Rectal smooth muscle tissue (tissue), 1 donor: ENCODE data around the gene SLC43A2.

ENCODE experiments used
- H3K27ac ChIP-seq: one replicate; pipeline ENCODE4 v1.7.0; 2013; ENCODE audit warnings: low read depth, low read length, inconsistent platforms
- H3K27me3 ChIP-seq: one replicate; pipeline ENCODE4 v1.7.0; 2013; ENCODE audit warnings: low read length; ENCODE audit not compliant: control insufficient read depth, insufficient read depth
- H3K36me3 ChIP-seq: one replicate; pipeline ENCODE4 v1.7.0; 2013; ENCODE audit warnings: low read length; ENCODE audit not compliant: control insufficient read depth, insufficient read depth
- H3K4me1 ChIP-seq: one replicate; pipeline ENCODE4 v1.7.0; 2013; ENCODE audit warnings: low read length; ENCODE audit not compliant: control insufficient read depth, insufficient read depth
- H3K4me3 ChIP-seq: one replicate; pipeline ENCODE4 v1.7.0; 2013; ENCODE audit warnings: low read length
- H3K9ac ChIP-seq: one replicate; pipeline ENCODE4 v1.7.0; 2013; ENCODE audit warnings: low read length

Gene SLC43A2

GRCh38 chr17:1559047-1560043 lies 69.3 kb downstream of the SLC43A2 start:
- Histone ChIP-seq H3K27me3 (no peaks in the 10 kb centered on the region), H3K4me3 (no peak overlapping the region), H3K36me3 (no peaks in the 10 kb centered on the region), H3K4me1 (peaks cover 5% of the 10 kb centered on the region), H3K27ac (no peak overlapping the region), H3K9ac (no peak overlapping the region)

GRCh38 chr17:1558401-1558800 lies 70.2 kb downstream of the SLC43A2 start:
- Histone ChIP-seq H3K36me3 (no peaks in the 10 kb centered on the region), H3K27me3 (no peaks in the 10 kb centered on the region), H3K4me1 (peaks cover 13% of the 10 kb centered on the region), H3K4me3 (no peak overlapping the region), H3K9ac (no peak overlapping the region), H3K27ac (no peak overlapping the region)

DNA sequence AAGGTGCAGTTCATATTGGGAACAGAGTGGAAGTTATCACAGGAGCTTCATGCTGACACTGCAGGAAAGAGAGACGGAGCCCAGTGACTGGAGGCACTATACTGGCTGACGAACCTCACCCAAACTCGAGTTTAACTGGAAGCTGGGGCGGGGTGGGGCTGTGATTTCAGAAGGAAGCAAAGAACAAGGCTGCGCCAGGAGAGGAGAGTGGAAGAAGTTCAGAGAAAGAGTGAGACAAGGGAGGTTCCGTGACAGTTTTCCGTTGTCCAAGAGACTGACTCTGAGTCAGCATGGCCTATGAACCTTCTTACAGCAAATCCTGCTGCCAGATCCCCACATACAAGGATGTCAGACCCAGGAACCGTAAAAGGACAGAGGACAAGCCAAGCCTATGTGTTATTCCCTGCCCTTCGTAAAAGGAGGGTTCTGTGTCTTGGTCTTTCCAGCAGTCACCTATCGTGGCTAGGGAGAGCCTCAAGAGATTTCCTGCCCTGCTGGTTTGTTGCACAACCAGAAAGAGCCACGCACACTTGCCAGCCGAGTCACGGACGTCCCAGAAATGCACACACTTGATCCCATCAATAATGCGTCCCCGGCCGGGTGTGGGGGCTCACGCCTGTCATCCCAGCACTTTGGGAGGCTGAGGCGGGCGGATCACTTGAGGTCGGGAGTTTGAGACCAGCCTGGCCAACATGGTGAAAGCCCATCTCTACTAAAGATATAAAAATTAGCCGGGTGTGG lies 71.1 kb downstream of the SLC43A2 start:
- H3K4me3 ChIP-seq: no peak overlapping the region
- no peaks in the 10 kb centered on the region for H3K36me3 ChIP-seq
- no peaks in the 10 kb centered on the region for H3K27me3 ChIP-seq
- H3K27ac ChIP-seq: no peak overlapping the region
- no peak overlapping the region for H3K9ac ChIP-seq
- H3K4me1 ChIP-seq: peaks cover 17% of the 10 kb centered on the region

DNA sequence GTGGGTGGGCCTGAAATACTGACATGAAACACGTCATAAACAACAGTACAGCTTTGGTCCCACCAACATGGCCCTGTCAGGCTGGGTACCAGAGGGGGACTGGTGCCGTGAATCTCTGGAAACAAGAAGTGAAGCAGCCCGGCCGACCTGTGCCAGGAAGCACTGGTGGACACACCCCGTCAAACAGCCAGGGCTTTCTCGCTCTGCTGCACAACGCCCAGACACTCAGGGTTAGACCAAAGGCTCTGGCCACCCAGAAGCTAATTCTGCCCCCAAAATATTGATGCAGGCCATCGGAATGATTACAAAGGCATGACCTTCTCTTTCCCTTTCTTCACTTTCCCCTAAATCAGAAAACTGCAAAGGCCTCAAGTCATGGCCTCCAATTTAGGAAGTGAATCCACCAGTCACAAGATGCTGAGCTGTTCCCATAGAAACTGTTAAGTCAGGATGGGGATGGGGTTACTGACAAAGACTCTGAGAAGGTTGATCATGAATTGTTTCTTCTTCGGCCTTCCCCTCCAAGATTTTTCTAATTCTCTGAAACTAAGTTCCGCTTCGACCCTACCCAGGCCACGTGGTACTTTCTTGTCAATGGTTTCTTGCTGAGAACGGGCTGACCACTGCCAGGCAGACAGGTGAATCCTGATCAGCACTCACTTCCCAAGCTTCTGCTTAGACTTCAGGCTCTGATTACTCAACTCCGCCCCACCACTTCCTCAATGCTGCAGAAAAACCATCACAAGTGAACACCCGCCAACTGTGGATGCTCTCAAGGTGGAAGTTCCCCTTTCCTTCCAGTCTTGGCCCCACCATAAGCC lies 72.8 kb downstream of the SLC43A2 start:
- Histone ChIP-seq H3K4me3 (no peak overlapping the region), H3K36me3 (peaks cover 6% of the 10 kb centered on the region), H3K9ac (no peak overlapping the region), H3K27me3 (no peaks in the 10 kb centered on the region), H3K4me1 (peaks cover 17% of the 10 kb centered on the region), H3K27ac (no peak overlapping the region)

DNA sequence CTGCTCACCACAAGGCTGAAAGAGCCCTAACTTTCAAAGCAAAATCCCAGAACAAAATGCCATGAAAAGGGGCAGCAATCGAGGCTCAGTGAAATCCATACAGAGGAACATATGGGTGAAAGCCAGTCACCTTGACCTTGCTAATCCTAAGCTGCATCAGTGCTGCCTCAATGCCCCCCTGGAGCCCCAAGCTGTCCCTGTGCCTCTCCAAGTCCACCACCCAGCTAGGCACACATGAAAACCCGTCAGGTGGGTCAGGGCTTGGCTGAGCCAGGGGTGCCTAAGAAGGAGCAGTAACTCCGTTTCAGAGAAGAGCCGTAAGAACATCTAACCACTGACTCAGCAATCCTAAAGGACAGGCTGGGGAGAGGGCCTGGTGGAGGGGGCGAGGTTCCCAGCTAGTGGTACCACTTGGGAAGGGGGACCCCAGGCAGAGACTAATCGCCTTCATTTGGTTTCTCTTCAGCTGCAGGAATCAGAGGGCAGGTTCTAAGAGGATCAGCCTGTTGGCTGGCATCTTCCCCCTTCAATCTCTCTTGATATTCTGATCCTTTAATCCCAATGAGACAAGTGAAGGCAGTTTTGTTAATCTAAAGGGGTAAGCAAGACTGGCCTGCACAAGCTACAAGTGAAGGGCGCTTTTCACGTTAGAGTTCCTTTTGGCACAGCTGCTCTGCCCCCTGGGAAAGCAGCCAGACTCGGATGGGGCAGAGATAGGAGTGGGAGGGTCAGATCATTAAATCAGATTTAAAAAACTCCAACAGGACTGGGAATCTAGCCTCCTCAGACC lies 73.7 kb downstream of the SLC43A2 start:
- Histone ChIP-seq H3K27me3 (no peaks in the 10 kb centered on the region), H3K9ac (no peak overlapping the region), H3K27ac (no peak overlapping the region), H3K36me3 (peaks cover 13% of the 10 kb centered on the region), H3K4me3 (no peak overlapping the region), H3K4me1 (peaks cover 17% of the 10 kb centered on the region)

- Histone ChIP-seq H3K36me3 (peaks cover 15% of the 10 kb centered on the region), H3K27ac (peak overlapping the region; percentile 41), H3K9ac (no peak overlapping the region)
Observed at GRCh38 chr17:1553354-1554266, 75.0 kb downstream of the SLC43A2 start.

DNA sequence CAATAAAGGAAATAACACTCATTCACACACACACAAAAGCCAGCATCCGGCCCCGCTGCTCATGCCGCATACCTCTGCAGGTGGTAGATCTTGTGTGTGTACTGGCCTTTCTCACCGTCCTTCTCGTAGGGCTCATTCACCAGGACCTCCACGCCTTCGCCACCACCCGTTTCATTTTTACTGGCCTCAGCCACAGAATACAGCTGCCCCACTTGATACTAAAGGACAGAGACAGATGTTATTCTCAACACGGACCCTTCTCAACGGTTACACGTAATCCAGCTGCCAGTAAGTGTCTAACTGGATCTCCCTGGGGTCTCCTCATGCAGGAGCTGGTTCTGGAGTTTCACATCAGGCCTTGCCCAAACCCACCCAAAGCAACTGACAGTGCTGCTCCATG lies 75.7 kb downstream of the SLC43A2 start:
- H3K36me3 ChIP-seq: peaks cover 15% of the 10 kb centered on the region
- H3K9ac ChIP-seq: no peak overlapping the region
- H3K27me3 ChIP-seq: no peaks in the 10 kb centered on the region
- H3K27ac ChIP-seq: no peak overlapping the region
- peaks cover 17% of the 10 kb centered on the region for H3K4me1 ChIP-seq
- H3K4me3 ChIP-seq: no peak overlapping the region

More at GRCh38 chr17:1553354-1554266, 75.0 kb downstream of the SLC43A2 start:
- Histone ChIP-seq H3K4me3 (no peak overlapping the region), H3K4me1 (peaks cover 17% of the 10 kb centered on the region), H3K27me3 (no peaks in the 10 kb centered on the region)

DNA sequence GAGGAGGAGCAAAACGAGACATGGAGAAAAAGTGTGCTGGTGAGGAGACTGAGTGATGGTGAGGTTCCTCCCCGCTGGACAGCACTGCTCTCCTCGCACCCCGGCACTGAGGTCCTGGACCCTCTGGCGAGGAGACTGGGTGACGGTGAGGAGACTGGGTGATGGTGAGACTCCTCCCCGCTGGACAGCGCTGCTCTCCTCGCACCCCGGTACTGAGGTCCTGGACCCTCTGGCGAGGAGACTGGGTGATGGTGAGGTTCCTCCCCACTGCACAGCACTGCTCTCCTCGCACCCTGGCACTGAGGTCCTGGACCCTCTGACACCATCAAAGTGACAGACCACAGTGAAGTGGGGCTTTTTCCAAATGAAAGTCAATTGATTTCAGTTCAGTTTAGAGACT lies 76.9 kb downstream of the SLC43A2 start:
- Histone ChIP-seq H3K27ac (no peak overlapping the region), H3K4me1 (peaks cover 17% of the 10 kb centered on the region), H3K9ac (no peak overlapping the region), H3K4me3 (no peak overlapping the region), H3K27me3 (no peaks in the 10 kb centered on the region), H3K36me3 (peaks cover 15% of the 10 kb centered on the region)

DNA sequence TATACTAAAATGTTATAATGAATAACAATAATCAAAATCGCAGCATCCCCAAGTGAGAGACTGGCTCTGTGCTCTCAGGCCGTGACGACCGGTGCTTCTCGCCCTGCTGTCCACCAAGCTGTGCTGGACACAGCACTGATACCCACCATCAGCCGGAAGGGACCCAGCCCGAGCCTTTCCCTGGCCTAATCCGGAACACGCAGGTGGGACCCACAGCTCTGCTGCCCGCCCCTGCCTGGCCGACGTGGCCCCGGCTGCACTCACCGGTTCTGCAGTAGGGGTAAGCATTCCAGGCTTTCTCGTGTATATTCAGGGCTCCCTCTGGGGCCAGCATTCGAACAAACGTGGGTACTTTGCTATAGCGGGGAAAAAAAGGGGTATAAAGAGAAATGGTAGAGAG lies 80.6 kb downstream of the SLC43A2 start:
- peaks cover 24% of the 10 kb centered on the region for H3K36me3 ChIP-seq
- peaks cover 2% of the 10 kb centered on the region for H3K4me1 ChIP-seq
- H3K4me3 ChIP-seq: no peak overlapping the region
- H3K27me3 ChIP-seq: no peaks in the 10 kb centered on the region
- no peak overlapping the region for H3K27ac ChIP-seq
- no peak overlapping the region for H3K9ac ChIP-seq

DNA sequence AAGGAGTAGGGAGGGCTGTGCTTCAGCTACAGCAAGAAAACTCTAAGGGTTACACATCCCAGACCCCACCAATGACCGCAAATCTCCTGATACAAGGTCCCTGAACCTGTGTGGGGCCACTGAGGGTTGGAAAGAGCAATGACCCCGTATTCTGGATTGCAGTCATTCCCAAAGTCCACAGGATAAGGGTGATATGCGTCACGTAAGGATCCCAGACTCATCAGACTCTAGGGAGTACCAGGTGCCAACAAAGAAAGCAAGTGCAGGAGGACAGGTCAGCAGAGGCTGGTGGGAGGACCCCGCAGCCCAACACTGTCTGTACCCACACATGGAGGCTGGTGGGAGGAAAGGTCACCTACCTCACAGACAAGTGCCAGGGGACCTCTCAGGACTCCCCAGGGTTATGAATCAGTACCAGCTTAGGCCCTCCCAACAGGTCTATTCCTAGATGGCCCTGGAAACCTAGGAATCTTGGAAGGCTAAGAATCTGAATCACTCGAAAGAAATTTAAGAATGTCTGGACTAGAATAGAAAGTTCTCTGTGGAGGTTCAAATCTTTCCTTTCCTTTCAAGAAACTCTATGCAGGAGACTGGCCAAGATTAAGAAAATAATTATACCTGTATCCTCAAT lies 82.2 kb downstream of the SLC43A2 start:
- H3K4me1 ChIP-seq: no peaks in the 10 kb centered on the region
- no peak overlapping the region for H3K9ac ChIP-seq
- H3K27ac ChIP-seq: no peak overlapping the region
- no peaks in the 10 kb centered on the region for H3K27me3 ChIP-seq
- no peak overlapping the region for H3K4me3 ChIP-seq
- peaks cover 30% of the 10 kb centered on the region for H3K36me3 ChIP-seq
